CD1c-positive myeloid dendritic cell (primary cell): Measurements from ENCODE around the gene TCF4.
A peak's percentile ranks its signal among the peaks of the same experiment; 100 is the strongest.

Experiments
- DNase-seq: peaks from one replicate; pipeline ENCODE4 v3.0.0-alpha.2; 2016; ENCODE audit errors: extremely low spot score

Gene TCF4

DNA sequence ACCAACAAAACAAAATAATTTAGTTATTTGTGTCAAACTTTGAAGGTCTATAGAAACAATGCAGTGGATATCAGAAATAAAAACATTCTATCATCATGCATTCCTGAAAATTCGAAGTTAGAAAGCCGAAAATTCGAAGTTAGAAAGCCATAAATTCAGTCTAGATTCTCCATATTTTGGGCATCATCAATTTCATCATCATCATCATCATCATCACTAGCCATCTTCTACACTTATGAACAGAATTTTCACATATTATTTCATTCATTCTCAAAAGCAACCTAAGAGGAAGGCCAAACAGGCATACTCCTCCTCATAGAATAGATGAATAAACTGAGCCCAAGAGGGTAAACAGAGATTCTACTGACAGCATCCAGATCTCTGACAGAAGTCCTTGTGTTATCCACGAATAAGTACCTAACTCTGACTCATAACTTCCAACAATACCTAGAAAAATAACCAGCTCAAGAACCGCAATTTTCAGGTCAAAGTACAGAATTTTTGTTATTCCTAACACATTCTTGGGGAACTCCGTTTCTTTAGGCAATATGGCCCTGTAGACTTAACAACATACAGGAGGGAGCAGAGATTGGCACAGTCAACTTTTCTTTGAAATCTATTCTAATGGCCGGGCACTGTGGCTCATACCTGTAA is 84.7 kb downstream of the TCF4 start:
- no peak for DNase-seq

DNA sequence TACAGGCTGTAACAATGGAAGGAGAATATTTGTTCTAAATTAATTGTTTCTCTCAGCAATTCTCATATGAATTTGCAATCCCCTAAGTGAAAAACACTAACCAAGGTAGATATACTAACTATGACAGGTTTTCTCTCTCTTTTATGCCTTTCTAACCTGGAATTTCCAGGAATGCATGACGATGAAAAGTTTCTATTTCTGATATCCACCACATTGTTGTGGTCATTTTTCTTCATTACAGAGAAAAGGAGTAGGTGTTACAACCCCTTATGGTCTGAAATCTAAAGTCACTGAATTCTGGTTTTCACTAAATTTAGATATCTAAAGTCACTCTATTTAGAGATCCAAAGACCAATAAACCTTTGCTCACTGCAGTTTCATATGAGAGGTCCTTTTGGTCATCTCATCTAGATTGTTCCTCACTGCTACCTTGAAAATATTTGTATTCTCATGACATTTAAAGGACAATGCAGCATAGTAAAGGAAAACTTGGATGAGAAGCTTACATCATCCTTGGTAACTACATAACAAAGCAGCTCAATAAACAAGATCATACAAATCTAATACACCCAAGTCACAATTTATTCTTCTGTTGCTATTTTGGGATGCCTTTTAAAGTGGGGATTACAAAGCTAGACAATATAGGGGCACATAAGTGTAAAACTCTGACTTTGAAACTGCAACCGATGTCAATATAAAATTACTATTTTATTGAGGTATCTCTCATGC is 85.8 kb downstream of the TCF4 start:
- no peak for DNase-seq

DNA sequence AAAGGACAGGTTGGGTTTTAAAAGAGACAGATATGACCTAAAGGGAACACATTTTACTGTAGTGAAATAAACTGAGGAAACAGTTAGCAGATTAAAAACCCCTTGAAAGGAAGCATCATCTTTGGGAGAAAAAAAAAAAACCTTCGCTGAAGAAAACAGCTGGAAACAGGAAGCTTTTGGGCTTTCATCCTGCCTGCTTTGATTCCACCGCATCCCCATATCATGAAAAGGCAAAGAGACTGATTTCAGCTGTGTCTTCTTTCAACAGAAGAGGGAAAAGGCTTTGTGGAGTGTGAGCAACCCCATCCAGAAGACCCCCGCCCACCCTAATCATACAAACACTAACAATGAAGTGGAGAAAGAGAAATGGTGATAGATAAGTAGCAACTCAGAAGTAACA is 86.4 kb downstream of the TCF4 start:
- DNase-seq, result no peak

DNA sequence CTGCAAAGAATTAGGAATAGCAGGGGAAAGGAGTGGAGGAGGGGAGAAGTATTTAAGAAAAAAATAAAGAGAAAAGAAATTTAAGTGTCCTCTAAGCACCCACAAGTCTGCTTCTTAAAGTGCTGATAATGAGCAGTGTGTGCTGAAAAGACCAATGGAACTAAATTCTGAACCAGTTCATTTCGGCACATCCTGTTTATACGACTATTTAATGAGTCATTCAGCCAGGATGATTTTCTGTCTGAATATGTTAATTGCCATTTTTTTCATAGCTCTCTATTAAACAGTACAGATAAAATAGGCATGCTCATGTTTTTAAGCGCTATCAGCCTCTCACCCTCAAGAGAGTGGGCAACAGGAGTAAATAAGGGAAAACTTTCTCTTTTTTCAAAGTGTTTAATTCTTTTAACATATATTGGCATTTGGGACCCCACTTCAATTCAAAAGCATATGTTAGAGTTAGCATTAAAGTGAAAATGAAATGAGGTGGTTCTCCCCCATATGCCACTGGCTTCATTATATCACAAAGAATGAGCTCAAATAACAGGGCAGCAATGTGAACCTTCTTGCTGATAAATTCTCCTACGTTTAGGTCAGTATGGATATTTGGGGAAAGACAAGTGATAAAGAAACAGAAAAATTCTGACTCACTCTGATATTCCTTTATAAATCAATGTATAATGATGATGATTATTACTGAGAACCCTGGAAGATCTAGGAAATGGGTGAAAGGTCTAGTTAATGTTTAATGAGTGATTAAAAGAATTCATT is 87.5 kb downstream of the TCF4 start:
- no peak for DNase-seq

DNA sequence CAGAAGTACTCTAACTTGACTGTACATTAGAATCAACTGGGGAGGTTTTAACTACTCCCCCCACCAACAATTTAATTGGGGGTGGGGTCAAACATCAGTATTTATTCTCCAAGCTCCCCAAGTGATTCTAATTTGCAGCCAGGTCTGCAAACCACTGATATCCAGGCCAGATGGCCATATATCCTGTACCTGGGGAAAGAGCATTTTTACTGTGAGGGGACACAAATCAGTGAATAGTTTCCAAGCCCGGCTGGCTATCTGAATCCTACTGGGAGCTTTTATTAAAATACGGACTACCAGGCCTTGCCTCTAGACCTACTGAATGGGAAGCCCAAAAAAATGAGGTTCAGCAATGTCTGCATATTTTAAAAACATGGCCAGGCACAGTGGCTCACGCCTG is 88.5 kb downstream of the TCF4 start:
- DNase-seq, result no peak

DNA sequence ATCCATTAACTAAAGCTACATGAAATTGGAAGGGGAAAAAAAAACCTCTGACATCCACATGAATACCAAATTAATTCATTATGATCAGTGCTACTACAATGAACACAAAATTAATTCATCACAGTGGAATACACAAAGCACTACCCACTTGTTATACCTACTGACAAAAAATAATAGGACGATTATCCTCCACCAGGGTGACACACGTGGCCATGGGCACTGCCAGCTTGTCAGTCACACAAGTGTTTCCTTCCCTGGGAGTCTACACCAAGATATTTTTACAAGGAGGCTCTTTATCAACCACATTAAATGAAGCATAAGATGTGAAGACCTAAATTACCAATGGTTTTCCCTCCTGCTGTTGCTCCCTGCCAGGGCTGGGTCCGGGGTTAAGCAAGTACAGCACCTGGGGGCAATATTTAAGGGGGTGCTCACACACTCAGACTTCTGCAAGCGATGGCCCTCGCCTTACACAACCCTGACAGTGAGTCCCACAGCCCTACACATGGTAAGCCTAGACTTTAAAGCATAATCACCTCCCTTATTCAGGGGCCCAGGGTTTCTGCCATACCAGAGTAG is 90.1 kb downstream of the TCF4 start:
- no peak for DNase-seq

DNA sequence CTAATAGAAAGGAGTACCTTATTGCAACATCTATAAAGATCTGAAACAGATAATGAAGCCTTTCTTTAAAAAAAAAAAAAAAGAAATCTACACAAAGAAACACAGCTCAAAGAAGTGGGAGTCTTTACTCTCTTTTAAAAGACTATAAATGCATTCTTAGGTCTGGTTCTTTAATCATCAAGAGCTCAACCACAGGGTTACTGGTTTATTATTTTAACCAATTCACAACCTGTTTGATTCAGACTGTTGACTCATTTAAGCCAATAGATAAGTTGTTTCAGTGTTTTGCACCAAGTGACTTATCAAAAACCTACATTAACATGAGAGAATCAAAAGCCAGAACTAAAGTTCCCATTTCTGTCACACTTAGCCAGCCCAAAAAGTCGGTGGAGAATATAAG is 93.1 kb downstream of the TCF4 start:
- no peak for DNase-seq

DNA sequence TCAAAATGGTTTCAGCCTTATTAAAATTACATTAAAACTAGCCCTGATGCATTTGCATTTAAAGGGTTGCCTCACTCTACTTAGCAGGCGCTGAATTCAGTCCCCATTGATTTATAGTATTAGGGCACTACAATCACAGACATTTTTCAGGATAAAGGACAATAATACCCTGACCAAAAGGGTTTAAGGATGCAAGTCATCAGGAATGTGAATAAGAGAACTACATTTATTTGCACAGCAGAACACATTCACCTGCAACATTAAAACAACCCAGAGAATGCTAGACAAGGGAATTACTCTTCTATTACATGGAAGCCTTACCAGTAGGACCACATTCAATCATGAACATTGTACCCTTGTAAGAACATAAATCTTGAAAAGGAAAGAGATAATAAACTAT is 93.6 kb downstream of the TCF4 start:
- no peak for DNase-seq

DNA sequence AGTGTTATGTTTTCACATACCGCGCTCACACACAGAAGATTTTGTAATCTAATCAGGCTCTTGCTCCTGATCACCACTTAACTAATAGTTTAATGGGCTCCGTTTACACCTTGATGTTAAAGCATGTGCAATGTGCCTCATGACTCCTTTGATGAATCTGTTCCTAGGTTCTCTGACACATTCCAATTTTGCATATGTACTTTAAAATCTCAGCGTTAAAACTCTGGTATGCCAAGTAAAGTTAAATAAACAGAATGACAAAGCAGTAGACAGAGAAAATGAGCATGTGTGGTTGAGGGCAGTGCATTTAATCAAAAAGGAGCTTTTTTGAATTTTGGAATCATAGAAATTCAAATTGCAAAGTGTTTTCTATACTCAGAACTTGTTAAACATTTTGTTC is 96.4 kb downstream of the TCF4 start:
- no peak for DNase-seq

DNA sequence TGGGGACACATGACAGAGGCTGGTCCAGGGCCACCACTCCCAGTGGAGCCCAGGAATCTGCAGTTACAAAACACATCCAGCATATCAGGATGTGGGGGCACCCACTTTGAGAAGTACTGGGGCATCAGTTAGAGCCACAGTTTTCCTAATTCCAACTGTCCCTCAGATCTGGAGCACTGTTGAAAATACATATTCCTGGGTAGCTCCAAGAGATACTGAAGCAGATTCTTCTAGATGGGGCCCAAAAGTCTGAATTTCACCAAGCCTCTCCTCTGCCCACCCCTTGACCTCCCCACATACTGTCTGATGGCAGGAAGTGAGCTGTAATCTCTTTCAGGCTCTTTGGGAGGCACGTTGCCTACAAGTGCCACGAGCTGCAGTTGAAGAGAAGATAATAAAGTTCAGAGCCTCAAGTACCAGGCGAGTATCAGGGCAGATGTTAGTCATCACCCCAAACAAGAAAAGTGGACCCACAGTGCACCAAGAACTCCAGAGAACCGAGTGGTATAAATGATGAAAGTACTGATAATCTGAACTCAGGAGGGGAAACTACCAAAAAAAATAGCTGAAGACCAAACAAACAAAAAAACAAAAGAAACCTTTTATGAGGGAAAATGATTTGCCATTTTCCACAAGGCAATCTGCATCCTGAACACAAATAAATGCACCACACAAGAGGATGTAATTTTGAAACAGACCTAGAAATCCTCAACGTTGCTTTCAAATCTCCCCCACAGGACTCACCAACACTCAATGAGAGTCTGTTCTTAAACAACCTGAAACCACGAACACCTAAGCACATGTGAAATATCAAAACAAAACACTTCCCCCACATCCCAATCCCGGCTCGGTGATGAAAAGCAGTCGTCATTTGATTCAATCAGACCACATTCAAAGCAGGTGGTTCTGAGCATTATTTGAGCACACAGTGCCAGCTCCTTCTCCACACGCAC is 98.7 kb downstream of the TCF4 start:
- no peak for DNase-seq

DNA sequence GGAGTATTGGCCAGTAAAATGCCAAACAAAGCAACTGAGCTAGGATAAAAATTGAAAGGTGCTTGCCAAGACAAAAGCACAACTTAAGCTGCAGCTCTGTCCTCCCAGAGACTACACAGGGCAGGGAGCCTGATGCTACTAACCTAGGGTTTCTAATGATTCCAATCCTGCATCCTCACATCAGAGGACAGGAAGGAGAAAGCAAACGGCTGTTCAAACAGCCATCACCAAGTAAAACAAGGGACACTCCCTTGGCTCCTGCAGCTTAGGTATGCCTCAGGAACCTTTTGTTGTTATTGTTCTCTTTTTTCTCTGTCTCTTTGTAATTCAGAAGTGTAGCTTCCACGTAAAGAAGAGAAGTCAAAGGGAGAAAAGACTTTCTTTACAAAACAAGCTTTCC is 99.5 kb downstream of the TCF4 start:
- DNase-seq, result no peak

DNA sequence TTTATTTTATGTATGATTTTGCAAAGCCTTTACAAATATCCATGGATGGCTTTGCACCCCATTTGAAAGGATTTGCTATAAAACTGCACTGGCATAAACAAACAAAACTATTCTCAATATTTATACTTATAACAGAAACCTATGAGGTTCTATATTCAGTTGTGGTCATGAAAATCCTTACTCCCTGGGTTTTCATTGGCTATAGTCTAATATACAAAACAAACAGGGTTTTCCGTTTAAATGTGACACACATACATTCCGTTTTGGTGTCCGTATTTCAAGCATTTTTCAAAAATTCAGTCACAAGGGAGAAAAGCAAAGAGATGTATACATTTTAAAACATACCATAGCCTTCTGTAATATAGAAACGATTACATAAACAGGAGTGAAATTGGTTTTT is 100.0 kb downstream of the TCF4 start:
- no peak for DNase-seq

DNA sequence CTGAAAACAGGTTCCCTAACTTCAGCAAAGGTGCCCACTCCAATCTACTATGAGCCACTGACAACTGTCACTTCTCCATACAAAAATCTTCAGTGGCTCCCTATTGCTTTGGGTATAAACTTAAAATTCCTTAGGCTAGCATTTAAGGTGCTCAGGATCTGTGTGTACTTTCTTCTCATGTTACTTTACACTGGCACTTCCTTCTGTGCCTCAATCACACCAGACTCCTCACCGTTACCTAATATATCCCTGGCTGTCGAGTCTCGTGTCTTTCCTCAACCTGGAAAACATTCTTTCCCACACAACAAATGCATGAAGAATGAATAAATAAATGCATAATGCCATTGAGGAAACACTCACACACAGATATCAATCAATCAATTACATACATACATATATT is 101.1 kb downstream of the TCF4 start:
- DNase-seq, result no peak

DNA sequence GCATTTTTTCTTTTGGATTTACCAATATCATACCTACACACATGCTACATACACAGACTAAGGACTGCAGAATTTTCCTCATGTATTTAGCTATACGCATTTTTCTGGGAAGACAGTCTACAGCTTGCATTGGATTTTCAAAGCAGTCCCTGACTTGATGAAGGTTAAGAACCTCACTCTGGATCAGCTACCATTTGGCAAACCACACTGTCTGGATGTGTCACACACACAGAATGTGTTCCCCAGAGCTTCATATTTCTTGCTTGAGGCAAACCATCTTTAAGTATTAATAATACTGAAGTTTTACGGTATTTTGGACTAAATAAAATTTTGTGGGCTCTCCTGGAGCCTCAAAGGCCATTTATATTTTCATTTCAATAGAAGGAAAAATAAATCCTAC is 102.3 kb downstream of the TCF4 start:
- no peak for DNase-seq

DNA sequence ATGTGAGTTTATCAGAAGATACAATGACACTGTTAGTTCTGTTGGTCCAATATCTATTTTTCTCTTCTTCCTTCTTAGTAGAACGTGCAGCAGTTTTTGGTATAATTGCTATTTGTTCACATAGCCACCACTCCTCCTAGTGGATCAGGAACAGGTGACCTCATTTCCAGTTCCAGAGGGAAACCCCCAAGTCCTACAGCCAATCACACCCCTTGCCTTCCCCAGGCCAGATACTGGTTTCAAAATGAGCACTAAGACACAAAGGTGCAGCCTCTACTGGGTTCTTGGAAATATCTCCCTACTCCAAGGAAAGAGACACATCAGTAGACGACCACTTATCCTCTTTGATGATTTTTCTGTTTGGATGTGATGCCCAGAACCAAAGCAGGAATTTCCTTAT is 103.2 kb downstream of the TCF4 start:
- no peak for DNase-seq

DNA sequence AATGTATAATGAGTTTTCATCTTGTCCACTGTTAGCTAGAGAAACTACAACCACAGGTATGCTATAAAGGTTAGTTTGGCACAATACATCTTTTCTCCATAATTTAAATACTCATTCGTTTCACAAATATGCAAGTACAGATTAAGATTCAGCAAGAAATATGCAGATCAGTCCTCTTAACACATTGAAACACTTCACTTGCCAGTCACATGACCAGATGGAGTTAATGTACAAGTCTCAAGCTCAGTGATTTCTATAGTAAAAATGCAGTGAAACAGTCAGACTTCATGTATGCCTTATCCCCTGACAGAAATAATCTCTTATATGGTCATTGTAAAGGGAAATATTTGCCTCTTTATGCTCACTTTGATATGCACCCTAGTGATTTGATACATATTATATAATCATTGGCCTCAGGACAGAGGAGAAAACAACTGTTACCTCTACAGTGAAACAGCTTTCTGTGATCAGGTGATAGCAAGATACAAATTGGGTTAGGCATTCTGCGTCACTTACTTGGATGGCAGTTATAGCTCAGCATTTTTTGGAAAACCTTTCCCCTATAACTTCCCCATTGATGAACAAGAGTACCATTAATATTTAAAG is 104.6 kb downstream of the TCF4 start:
- DNase-seq, result no peak

DNA sequence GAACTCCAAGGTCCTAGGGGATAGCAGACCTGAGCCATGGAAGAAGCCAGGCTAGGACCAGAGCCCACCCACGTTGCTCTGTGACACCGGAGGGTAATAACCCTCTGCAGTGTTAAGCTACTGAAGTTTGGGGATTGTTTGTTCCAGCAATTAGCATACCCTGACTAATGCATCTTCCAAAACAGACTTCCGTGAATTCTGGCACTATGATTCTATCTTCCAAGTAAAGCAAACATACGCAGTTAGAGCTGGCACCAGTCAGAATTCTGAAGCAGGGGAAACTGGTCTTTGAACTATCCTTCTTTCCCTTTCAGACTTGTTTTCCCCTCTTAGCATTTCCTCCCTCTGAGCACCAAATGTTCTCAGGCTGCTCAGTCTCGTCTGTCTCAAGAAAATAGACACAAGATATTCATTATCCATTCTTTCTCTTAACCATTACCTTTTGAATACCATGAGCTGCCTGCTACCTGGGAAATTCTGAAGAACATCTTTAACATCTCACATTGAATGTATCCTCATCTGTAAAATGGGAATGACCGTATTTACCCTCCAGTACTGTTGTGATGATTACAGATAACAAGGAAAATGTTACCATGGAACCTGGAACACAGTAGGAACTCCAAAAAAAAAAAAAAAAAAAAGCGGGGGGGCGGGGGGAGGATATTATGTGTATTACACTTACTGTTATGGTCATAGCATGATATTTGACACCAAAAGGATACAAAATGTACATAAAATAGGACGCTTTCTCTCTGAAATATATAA is 108.2 kb downstream of the TCF4 start:
- DNase-seq, result no peak

DNA sequence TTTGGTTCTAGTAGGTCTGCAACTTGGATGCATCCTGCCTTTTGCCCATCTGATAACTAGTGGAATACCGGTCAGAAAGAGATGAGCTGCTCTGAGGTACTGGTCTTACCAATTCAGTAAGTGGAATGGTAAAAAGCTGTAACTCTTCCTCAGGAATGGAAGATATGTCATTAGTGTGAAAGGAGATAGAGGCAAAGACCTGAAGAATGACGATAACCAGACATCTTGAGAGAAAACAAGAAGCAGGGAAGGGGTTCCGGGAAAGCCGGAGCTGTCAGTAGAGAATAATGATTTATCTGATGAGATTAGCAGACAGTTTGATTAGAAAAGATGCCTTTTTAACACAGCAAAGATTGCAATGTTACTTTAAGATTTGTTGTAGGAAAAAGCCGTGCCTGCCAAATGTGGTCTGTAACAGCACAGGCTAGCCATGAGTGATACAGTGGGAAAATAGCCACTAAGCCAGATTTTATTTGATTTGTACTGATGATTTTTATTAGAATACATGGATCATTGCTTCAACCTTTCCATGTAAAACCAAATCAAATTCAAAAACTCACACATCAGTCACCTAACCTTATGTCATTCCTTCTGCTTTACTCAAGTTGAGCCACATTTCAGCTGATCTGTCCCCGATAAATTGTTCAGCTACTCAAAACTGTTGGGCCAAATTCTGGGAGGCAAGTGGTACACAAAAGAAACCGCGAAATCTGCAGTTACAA is 110.0 kb downstream of the TCF4 start:
- DNase-seq, result no peak

DNA sequence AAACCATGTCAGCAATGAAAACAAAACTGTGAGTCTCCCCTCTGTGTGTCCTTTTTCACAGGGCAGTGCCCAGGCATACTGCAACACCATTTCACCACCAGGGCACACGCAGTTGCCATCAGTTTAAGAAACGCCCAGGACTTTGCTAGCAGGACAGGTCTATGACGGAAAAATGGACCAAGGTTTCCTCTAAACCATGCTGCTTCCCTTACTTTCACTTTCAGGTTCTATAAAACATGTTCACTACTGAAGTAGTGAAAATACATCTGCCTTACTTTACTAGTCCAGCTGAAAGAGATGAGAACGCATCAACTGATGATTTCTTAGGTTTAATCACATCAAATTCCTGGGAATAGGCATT is 110.5 kb downstream of the TCF4 start:
- peak; percentile 51 for DNase-seq

DNA sequence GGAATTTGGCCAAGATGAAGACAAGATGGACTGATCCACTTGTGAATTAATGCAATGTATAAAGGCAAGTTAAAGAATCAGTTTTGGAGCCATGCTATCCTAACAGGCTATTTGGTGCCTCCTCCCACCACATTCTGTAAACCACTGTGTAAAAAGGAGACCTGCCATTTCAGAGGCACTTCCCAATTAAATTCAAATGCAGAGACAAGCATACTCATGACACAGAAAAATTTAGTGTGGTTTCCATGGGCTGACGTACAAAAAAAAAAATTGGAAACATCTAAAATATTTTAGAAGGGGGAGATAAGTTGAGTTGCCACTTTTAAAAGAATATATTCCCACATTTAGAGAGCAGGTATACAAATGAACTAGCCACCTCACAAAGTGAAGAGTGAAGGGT is 112.1 kb downstream of the TCF4 start:
- DNase-seq, result no peak
